Measurements from ENCODE around the gene MAD1L1.

Gene MAD1L1

GRCh38 chr7:1946773-1947450, 285.8 kb downstream of the MAD1L1 start:
- Histone ChIP-seq H2AFZ (ENCODE audit: low read depth) (no peak overlapping the region), H3K36me3 (ENCODE audit: insufficient read depth) (no peaks in the 10 kb centered on the region), H3K9ac (no peak overlapping the region), H3K27me3 (ENCODE audit: insufficient read depth, low read depth) (no peaks in the 10 kb centered on the region), H3K4me3 (IDR thresholded peaks at IDR 0.05; ENCODE audit: insufficient read depth, low read depth, low read length) (no peak overlapping the region), H3K4me1 (ENCODE audit: low read depth, poor library complexity, severe bottlenecking) (no peaks in the 10 kb centered on the region), H4K20me1 (ENCODE audit: insufficient read depth) (no peaks in the 10 kb centered on the region), H3K79me2 (ENCODE audit: insufficient read depth, low read depth) (no peaks in the 10 kb centered on the region), H3K27ac (no peak overlapping the region), H3K4me2 (no peak overlapping the region)
- TF ChIP-seq CTCF (conservative IDR thresholded peaks at IDR 0.05; ENCODE audit: low read depth, low read length), result no peak

GRCh38 chr7:1946025-1946772, 286.5 kb downstream of the MAD1L1 start:
- H3K36me3 ChIP-seq (ENCODE audit: insufficient read depth), result no peaks in the 10 kb centered on the region
- TF ChIP-seq CTCF (conservative IDR thresholded peaks at IDR 0.05; ENCODE audit: low read depth, low read length), result no peak
- H3K9ac ChIP-seq, result no peak overlapping the region
- H2AFZ ChIP-seq (ENCODE audit: low read depth), result no peak overlapping the region
- H4K20me1 ChIP-seq (ENCODE audit: insufficient read depth), result no peaks in the 10 kb centered on the region
- no peak overlapping the region for H3K27ac ChIP-seq
- no peaks in the 10 kb centered on the region for H3K79me2 ChIP-seq (ENCODE audit: insufficient read depth, low read depth)
- H3K27me3 ChIP-seq (ENCODE audit: insufficient read depth, low read depth), result no peaks in the 10 kb centered on the region
- H3K4me1 ChIP-seq (ENCODE audit: low read depth, poor library complexity, severe bottlenecking), result no peaks in the 10 kb centered on the region
- H3K4me2 ChIP-seq, result no peak overlapping the region
- H3K4me3 ChIP-seq (IDR thresholded peaks at IDR 0.05; ENCODE audit: insufficient read depth, low read depth, low read length), result no peak overlapping the region

GRCh38 chr7:1945558-1945957, 287.2 kb downstream of the MAD1L1 start:
- H3K79me2 ChIP-seq (ENCODE audit: insufficient read depth, low read depth), result no peaks in the 10 kb centered on the region
- H3K9ac ChIP-seq, result no peak overlapping the region
- no peaks in the 10 kb centered on the region for H3K27me3 ChIP-seq (ENCODE audit: insufficient read depth, low read depth)
- no peaks in the 10 kb centered on the region for H4K20me1 ChIP-seq (ENCODE audit: insufficient read depth)
- H3K4me3 ChIP-seq (IDR thresholded peaks at IDR 0.05; ENCODE audit: insufficient read depth, low read depth, low read length), result no peak overlapping the region
- no peak for TF ChIP-seq CTCF (conservative IDR thresholded peaks at IDR 0.05; ENCODE audit: low read depth, low read length)
- no peaks in the 10 kb centered on the region for H3K36me3 ChIP-seq (ENCODE audit: insufficient read depth)
- H3K4me1 ChIP-seq (ENCODE audit: low read depth, poor library complexity, severe bottlenecking), result peaks cover 4% of the 10 kb centered on the region
- H2AFZ ChIP-seq (ENCODE audit: low read depth), result no peak overlapping the region
- no peak overlapping the region for H3K4me2 ChIP-seq
- H3K27ac ChIP-seq, result no peak overlapping the region

- Histone ChIP-seq H4K20me1 (ENCODE audit: insufficient read depth) (no peaks in the 10 kb centered on the region), H3K27ac (no peak overlapping the region)
Observed at GRCh38 chr7:1944619-1945210, 288.0 kb downstream of the MAD1L1 start.

More at GRCh38 chr7:1944619-1945210, 288.0 kb downstream of the MAD1L1 start:
- TF ChIP-seq CTCF (conservative IDR thresholded peaks at IDR 0.05; ENCODE audit: low read depth, low read length), result no peak
- H2AFZ ChIP-seq (ENCODE audit: low read depth), result no peak overlapping the region
- H3K36me3 ChIP-seq (ENCODE audit: insufficient read depth), result no peaks in the 10 kb centered on the region
- H3K9ac ChIP-seq, result no peak overlapping the region
- no peak overlapping the region for H3K4me2 ChIP-seq
- no peaks in the 10 kb centered on the region for H3K27me3 ChIP-seq (ENCODE audit: insufficient read depth, low read depth)
- no peaks in the 10 kb centered on the region for H3K79me2 ChIP-seq (ENCODE audit: insufficient read depth, low read depth)
- H3K4me1 ChIP-seq (ENCODE audit: low read depth, poor library complexity, severe bottlenecking), result peaks cover 4% of the 10 kb centered on the region
- no peak overlapping the region for H3K4me3 ChIP-seq (IDR thresholded peaks at IDR 0.05; ENCODE audit: insufficient read depth, low read depth, low read length)
